GM21717 (cell line): ENCODE results near the gene CA5B.
"Not testable (repeated sequence)": the region's sequence is repeated elsewhere in the genome, so short reads cannot be mapped to it uniquely, and the experiment has no call there.

Source experiments
- ATAC-seq: cut with Tn5 transposase; IDR thresholded peaks from one replicate; pipeline ENCODE4 v1.9.1; 2021; ENCODE audit warnings: mild to moderate bottlenecking, moderate library complexity; ENCODE audit not compliant: unreplicated experiment

The CA5B gene

GRCh38 chrX:15737959-15738902 is at the start of gene CA5B:
Gene CA5B (plus strand): TSS chrX:15738270. CDS start chrX:15750024, 11,754 bp downstream.
- peak; percentile 89 for ATAC-seq

GRCh38 chrX:15694941-15695451 is 43.1 kb upstream of the CA5B start:
- ATAC-seq, result no peak

GRCh38 chrX:15696516-15696915 is 41.6 kb upstream of the CA5B start:
- no peak for ATAC-seq

- no peak for ATAC-seq
Observed at GRCh38 chrX:15702488-15703371, 35.3 kb upstream of the CA5B start.

- peak; percentile 62 for ATAC-seq
Observed at GRCh38 chrX:15703809-15704208, 34.3 kb upstream of the CA5B start.

GRCh38 chrX:15704273-15704672 is 33.8 kb upstream of the CA5B start:
- not testable (repeated sequence) for ATAC-seq

GRCh38 chrX:15714529-15714928 is 23.5 kb upstream of the CA5B start:
- ATAC-seq, result no peak

- no peak for ATAC-seq
Observed at GRCh38 chrX:15718283-15718970, 19.6 kb upstream of the CA5B start.

GRCh38 chrX:15719324-15719968 is 18.6 kb upstream of the CA5B start:
- no peak for ATAC-seq

- no peak for ATAC-seq
Observed at GRCh38 chrX:15721911-15722310, 16.2 kb upstream of the CA5B start.

- ATAC-seq, result no peak
Observed at GRCh38 chrX:15723887-15724517, 14.1 kb upstream of the CA5B start.

- no peak for ATAC-seq
Observed at GRCh38 chrX:15724911-15725310, 13.2 kb upstream of the CA5B start.

- not testable (repeated sequence) for ATAC-seq
Observed at GRCh38 chrX:15731368-15731767, 6.7 kb upstream of the CA5B start.

- peak; percentile 4 for ATAC-seq
Observed at GRCh38 chrX:15737190-15737958, 696 bp upstream of the CA5B start.

- ATAC-seq, result no peak
Observed at GRCh38 chrX:15739886-15740285, 1.8 kb downstream of the CA5B start.

GRCh38 chrX:15744181-15744867 is 6.3 kb downstream of the CA5B start:
- ATAC-seq, result no peak

- no peak for ATAC-seq
Observed at GRCh38 chrX:15745179-15745578, 7.1 kb downstream of the CA5B start.

- not testable (repeated sequence) for ATAC-seq
Observed at GRCh38 chrX:15746651-15747050, 8.6 kb downstream of the CA5B start.
